Measurements from ENCODE around the gene TMC1. TPM values are rescaled to one million over a fixed set of nuclear protein-coding genes. Genes with fewer than 3 reads are reported as not detected.

Gene TMC1
- total and polyA plus RNA-seq, 2 of the 13 experiments (the other 11 are each of a cell fraction or from before 2014, with no cell fraction given), result 0.02 to 0.03 TPM

- Histone ChIP-seq H3K4me1 (ENCODE audit: insufficient read depth, low read length) (no peaks in the 10 kb centered on the region), H3K9me3 (ENCODE audit: low read length) (no peaks in the 10 kb centered on the region), H3K36me3 (replicated peaks in 1 of 2; ENCODE audit: control insufficient read depth in 1 of 2, insufficient read depth in 2 of 2, low read length in 2 of 2) (no peaks in the 10 kb centered on the region), H2AFZ (ENCODE audit: low read length) (no peak overlapping the region), H3K4me3 (replicated peaks in 1 of 3; ENCODE audit: insufficient read depth in 1 of 3, low read depth in 2 of 3, low read length in 3 of 3) (no peak overlapping the region), H3K79me2 (ENCODE audit: insufficient read depth, low read length) (no peaks in the 10 kb centered on the region), H3K27ac (ENCODE audit: extremely low read length, insufficient read depth, low read length) (no peak overlapping the region), H4K20me1 (ENCODE audit: insufficient read depth, low read length) (no peaks in the 10 kb centered on the region), H3K27me3 (ENCODE audit: control insufficient read depth in 1 of 2, insufficient read depth in 2 of 2, low read length in 2 of 2) (no peaks in the 10 kb centered on the region), H3K4me2 (ENCODE audit: low read depth, low read length) (no peak overlapping the region), H3K9ac (ENCODE audit: insufficient read depth, low read depth, low read length) (no peak overlapping the region)
- no peak for FAIRE-seq
- no peak for ATAC-seq
- intact Hi-C loops (cut with micrococcal nuclease; ENCODE audit: unreplicated experiment) (no loop called here), in situ Hi-C loops (cut with HindIII; ENCODE audit: extremely low pct_ligation_motif_present, low pct_unique_long_range_greater_than_20kb) (no loop called here)
- POLR2A ChIA-PET, result no interaction called here
- WGBS (ENCODE audit: low lambda C conversion rate), result 0% methylated on average over 1 of the region's 1 CpG
- DNase-seq (ENCODE audit: low spot score), result no peak
- no peak for TF ChIP-seq DBP (CRISPR knock-in tag; IDR thresholded peaks at IDR 0.05; ENCODE audit: not compliant biosample characterization)
- TF ChIP-seq ZNF460 (CRISPR knock-in tag; IDR thresholded peaks at IDR 0.05; ENCODE audit: borderline replicate concordance), result no peak
- no peak for TF ChIP-seq LBX2 (CRISPR knock-in tag; IDR thresholded peaks at IDR 0.05; ENCODE audit: borderline replicate concordance)
- TF ChIP-seq ZBTB46 (CRISPR knock-in tag; IDR thresholded peaks at IDR 0.05; ENCODE audit: borderline replicate concordance), result no peak
- BruUV-seq (replicated peaks), result no TSS peak
- CTCF ChIA-PET (ENCODE audit: low intra/inter-chr PET ratio, low total read pairs), result no interaction called here
These were observed 31.4 kb upstream of the TMC1 start for GRCh38 chr9:72489986-72490385.

- CTCF ChIA-PET (ENCODE audit: low intra/inter-chr PET ratio, low total read pairs), result no interaction called here
- WGBS (ENCODE audit: low lambda C conversion rate), result 0% methylated on average over 2 of the region's 2 CpGs
- no peak overlapping the region for H3K27ac ChIP-seq (ENCODE audit: extremely low read length, insufficient read depth, low read length)
- H3K36me3 ChIP-seq (replicated peaks in 1 of 2; ENCODE audit: control insufficient read depth in 1 of 2, insufficient read depth in 2 of 2, low read length in 2 of 2), result no peaks in the 10 kb centered on the region
- H3K4me3 ChIP-seq (replicated peaks in 1 of 3; ENCODE audit: insufficient read depth in 1 of 3, low read depth in 2 of 3, low read length in 3 of 3), result no peak overlapping the region
- TF ChIP-seq ZNF549 (CRISPR knock-in tag; IDR thresholded peaks at IDR 0.05) (no peak), KMT2A (CRISPR knock-in tag; IDR thresholded peaks at IDR 0.05) (no peak), ZNF207 (IDR thresholded peaks at IDR 0.05; ENCODE audit: borderline replicate concordance) (no peak), ZNF224 (CRISPR knock-in tag; IDR thresholded peaks at IDR 0.05) (no peak), ELF3 (CRISPR knock-in tag; IDR thresholded peaks at IDR 0.05) (no peak), MLXIP (CRISPR knock-in tag; IDR thresholded peaks at IDR 0.05; ENCODE audit: borderline replicate concordance) (no peak), PAF1 (CRISPR knock-in tag; IDR thresholded peaks at IDR 0.05) (no peak)
- in situ Hi-C loops (cut with HindIII; ENCODE audit: extremely low pct_ligation_motif_present, low pct_unique_long_range_greater_than_20kb) (no loop called here), intact Hi-C loops (cut with micrococcal nuclease; ENCODE audit: unreplicated experiment) (no loop called here)
- H3K4me2 ChIP-seq (ENCODE audit: low read depth, low read length), result no peak overlapping the region
- H3K4me1 ChIP-seq (ENCODE audit: insufficient read depth, low read length), result no peaks in the 10 kb centered on the region
- H2AFZ ChIP-seq (ENCODE audit: low read length), result no peak overlapping the region
- H3K9ac ChIP-seq (ENCODE audit: insufficient read depth, low read depth, low read length), result no peak overlapping the region
- DNase-seq (ENCODE audit: low spot score), result no peak
- BruUV-seq (replicated peaks), result no TSS peak
- H4K20me1 ChIP-seq (ENCODE audit: insufficient read depth, low read length), result no peaks in the 10 kb centered on the region
- POLR2A ChIA-PET, result no interaction called here
- no peak for ATAC-seq
- no peak for FAIRE-seq
- H3K79me2 ChIP-seq (ENCODE audit: insufficient read depth, low read length), result no peaks in the 10 kb centered on the region
- no peaks in the 10 kb centered on the region for H3K27me3 ChIP-seq (ENCODE audit: control insufficient read depth in 1 of 2, insufficient read depth in 2 of 2, low read length in 2 of 2)
- no peaks in the 10 kb centered on the region for H3K9me3 ChIP-seq (ENCODE audit: low read length)
These were observed 30.2 kb upstream of the TMC1 start for GRCh38 chr9:72491242-72491641.

Measured in HepG2 (cell line).